ENCODE results near the gene PRRC2B. TPM values are rescaled to one million over a fixed set of nuclear protein-coding genes. Genes with fewer than 3 reads are reported as not detected.

PRRC2B gene
- total and polyA plus RNA-seq, 2 of the 13 experiments (the other 11 are each of a cell fraction or from before 2014, with no cell fraction given) = 20.8 to 37.4 TPM

DNA sequence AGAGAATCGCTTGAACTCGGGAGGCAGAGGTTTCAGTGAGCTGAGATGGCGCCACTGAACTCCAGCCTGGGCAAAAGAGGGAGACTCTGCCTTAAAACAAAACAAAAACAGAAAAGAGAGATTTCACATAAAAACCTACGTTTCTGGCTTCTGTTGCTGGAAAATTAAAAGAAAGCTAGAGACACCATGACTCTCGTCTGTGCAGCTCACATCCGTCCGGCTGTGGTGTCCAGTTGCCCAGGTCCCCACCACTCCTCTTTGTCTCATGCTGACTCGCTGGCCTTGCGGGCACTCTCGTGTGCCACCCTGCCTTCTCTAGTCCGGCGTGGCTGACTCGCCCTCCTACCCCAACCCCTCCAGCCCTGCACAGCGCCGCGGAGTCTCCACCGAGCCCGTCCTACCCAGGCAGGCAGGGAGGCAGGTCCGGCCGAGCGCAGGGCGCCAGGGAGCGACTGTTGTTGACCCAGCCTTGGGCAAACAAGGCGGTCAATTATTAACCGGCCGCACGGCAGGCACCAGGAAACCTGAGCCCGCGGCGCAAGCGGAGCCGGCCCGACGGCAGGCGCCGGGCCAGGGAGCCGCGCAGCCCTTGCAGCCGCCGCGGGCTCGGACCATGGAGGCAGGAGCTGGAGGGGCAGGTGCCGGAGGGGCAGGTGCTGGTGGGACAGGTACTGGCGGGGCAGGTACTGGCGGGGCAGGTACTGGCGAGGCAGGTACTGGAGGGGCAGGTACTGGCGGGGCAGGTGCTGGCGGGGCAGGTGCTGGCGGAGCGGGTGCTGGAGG, 151.3 kb downstream of the PRRC2B start, which contains the start of gene PRRT1B (continued):
- TF ChIP-seq ZBTB46 (CRISPR knock-in tag; IDR thresholded peaks at IDR 0.05; ENCODE audit: borderline replicate concordance) = no peak
- TF ChIP-seq TCF7L2 (IDR thresholded peaks at IDR 0.05; ENCODE audit: low read depth, low read length) = no peak
- TF ChIP-seq, protein P1, sequence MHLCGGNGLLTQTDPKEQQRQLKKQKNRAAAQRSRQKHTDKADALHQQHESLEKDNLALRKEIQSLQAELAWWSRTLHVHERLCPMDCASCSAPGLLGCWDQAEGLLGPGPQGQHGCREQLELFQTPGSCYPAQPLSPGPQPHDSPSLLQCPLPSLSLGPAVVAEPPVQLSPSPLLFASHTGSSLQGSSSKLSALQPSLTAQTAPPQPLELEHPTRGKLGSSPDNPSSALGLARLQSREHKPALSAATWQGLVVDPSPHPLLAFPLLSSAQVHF (CRISPR knock-in tag; IDR thresholded peaks at IDR 0.05) = no peak
- TF ChIP-seq ZNF709 (CRISPR knock-in tag; IDR thresholded peaks at IDR 0.05) = 0 out of 2 replicates have a peak, but pooled peaks have one; percentile 42
- peak; percentile 50; the same call in 1 of the 2 replicates for TF ChIP-seq SPEN (CRISPR knock-in tag; IDR thresholded peaks at IDR 0.05; ENCODE audit: low read depth)
- TF ChIP-seq GMEB1 (CRISPR knock-in tag; IDR thresholded peaks at IDR 0.05; ENCODE audit: borderline replicate concordance) = peak; percentile 35; the same call in 1 of the 2 replicates
- no peak for TF ChIP-seq ZNF75D (CRISPR knock-in tag; IDR thresholded peaks at IDR 0.05; ENCODE audit: borderline replicate concordance)
- no peak for TF ChIP-seq TOE1 (CRISPR knock-in tag; IDR thresholded peaks at IDR 0.05)
- TF ChIP-seq THRA (CRISPR knock-in tag; IDR thresholded peaks at IDR 0.05; ENCODE audit: borderline replicate concordance) = 0 out of 2 replicates have a peak, but pooled peaks have one; percentile 42
- peak; percentile 72 for TF ChIP-seq MIXL1 (CRISPR knock-in tag; IDR thresholded peaks at IDR 0.05)
- TF ChIP-seq TEF (CRISPR knock-in tag; IDR thresholded peaks at IDR 0.05) = no peak
- no peak for TF ChIP-seq NFE2L2 (IDR thresholded peaks at IDR 0.05; ENCODE audit: low read length)
- no peak for TF ChIP-seq RFX3 (CRISPR knock-in tag; IDR thresholded peaks at IDR 0.05)
- TF ChIP-seq ELF1 (CRISPR knock-in tag; IDR thresholded peaks at IDR 0.05) = no peak
- TF ChIP-seq ZNF784 (CRISPR knock-in tag; IDR thresholded peaks at IDR 0.05; ENCODE audit: borderline replicate concordance) = no peak
- TF ChIP-seq, protein P2, sequence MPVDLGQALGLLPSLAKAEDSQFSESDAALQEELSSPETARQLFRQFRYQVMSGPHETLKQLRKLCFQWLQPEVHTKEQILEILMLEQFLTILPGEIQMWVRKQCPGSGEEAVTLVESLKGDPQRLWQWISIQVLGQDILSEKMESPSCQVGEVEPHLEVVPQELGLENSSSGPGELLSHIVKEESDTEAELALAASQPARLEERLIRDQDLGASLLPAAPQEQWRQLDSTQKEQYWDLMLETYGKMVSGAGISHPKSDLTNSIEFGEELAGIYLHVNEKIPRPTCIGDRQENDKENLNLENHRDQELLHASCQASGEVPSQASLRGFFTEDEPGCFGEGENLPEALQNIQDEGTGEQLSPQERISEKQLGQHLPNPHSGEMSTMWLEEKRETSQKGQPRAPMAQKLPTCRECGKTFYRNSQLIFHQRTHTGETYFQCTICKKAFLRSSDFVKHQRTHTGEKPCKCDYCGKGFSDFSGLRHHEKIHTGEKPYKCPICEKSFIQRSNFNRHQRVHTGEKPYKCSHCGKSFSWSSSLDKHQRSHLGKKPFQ (CRISPR knock-in tag; IDR thresholded peaks at IDR 0.05; ENCODE audit: insufficient replicate concordance) = no peak
- TF ChIP-seq ZNF34 (CRISPR knock-in tag; IDR thresholded peaks at IDR 0.05; ENCODE audit: borderline replicate concordance) = no peak
- TF ChIP-seq ZNF790 (CRISPR knock-in tag; IDR thresholded peaks at IDR 0.05; ENCODE audit: borderline replicate concordance) = no peak
- no peak; the same call in 1 of the 2 replicates for TF ChIP-seq ZNF761 (CRISPR knock-in tag; conservative IDR thresholded peaks at IDR 0.05)
- TF ChIP-seq FOXA1 (IDR thresholded peaks at IDR 0.05) = peak; percentile 81
- peak; percentile 100 for TF ChIP-seq FOXA1 (CRISPR knock-in tag; IDR thresholded peaks at IDR 0.05)
